ENCODE results near the gene MYO18B. TPM values are rescaled to one million over a fixed set of nuclear protein-coding genes. Genes with fewer than 3 reads are reported as not detected.

The MYO18B gene
- total and polyA plus RNA-seq, 2 of the 4 experiments (the other 2 are of a cell fraction) = under 0.01 TPM; not detected in 1

DNA sequence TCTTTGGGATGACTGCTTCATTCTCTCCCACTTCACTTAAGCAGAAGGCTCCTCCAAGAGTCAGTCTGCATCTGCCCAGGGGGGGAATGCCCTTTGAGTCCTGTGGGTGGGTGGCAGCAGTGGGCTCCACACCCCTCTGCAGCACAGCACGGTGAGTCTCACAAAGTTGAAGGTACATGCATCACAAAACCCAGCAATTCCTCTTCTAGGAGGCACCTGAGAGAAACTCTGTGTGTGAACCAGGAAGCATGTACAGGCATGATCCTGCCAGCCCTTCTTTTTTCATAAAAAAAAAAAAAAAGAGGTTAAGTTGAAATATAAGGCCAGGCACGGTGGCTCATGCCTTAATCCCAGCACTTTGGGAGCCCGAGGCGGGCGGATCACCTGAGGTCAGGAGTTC is 87.2 kb downstream of the MYO18B start:
- H2BK20ac ChIP-seq (ENCODE audit: low read depth, low read length) = no peak overlapping the region
- no peak overlapping the region for H2BK120ac ChIP-seq (ENCODE audit: low read depth, low read length)
- H3K56ac ChIP-seq (ENCODE audit: extremely low read depth, insufficient read depth, low read length) = no peak overlapping the region
- no peak overlapping the region for H3K23ac ChIP-seq (ENCODE audit: low read depth, low read length)
- dilution Hi-C loops (cut with HindIII; ENCODE audit: low sequenced_read_pairs, unreplicated experiment) (no loop called here), intact Hi-C loops (cut with micrococcal nuclease) (no loop called here), in situ Hi-C loops (cut with MboI; ENCODE audit: low sequenced_read_pairs) (no loop called here)
- no peaks in the 10 kb centered on the region for H3K36me3 ChIP-seq (ENCODE audit: control insufficient read depth, insufficient read depth, low read length)
- H3K27me3 ChIP-seq (ENCODE audit: control insufficient read depth, insufficient read depth, low read length) = no peaks in the 10 kb centered on the region
- no peak overlapping the region for H3K9ac ChIP-seq (ENCODE audit: low read depth, low read length)
- H2AK9ac ChIP-seq (replicated peaks; ENCODE audit: low read depth, low read length, poor library complexity) = no peak overlapping the region
- H4K20me1 ChIP-seq (ENCODE audit: insufficient read depth, low read length) = no peaks in the 10 kb centered on the region
- BruUV-seq (replicated peaks) = no TSS peak
- no peaks in the 10 kb centered on the region for H3K79me1 ChIP-seq (ENCODE audit: low read depth in 1 of 2, low read length in 2 of 2)
- CTCF ChIA-PET = no interaction called here
- H3K9me1 ChIP-seq (ENCODE audit: insufficient read depth, low read length) = no peaks in the 10 kb centered on the region
- no peak overlapping the region for H4K91ac ChIP-seq (ENCODE audit: insufficient read depth, low read depth, low read length)
- H3K4me3 ChIP-seq (ENCODE audit: insufficient read depth, low read depth, low read length) = no peak overlapping the region
- no peak overlapping the region for H4K8ac ChIP-seq (ENCODE audit: low read depth in 2 of 2, low read length in 2 of 2)
- H2AFZ ChIP-seq (replicated peaks; ENCODE audit: low read length, poor library complexity) = no peak overlapping the region
- H3K14ac ChIP-seq (replicated peaks; ENCODE audit: low read depth, low read length) = no peak overlapping the region
- ATAC-seq (ENCODE audit: low read depth) (no peak), DNase-seq (no peak)
- TF ChIP-seq RCOR1 (IDR thresholded peaks at IDR 0.05; ENCODE audit: insufficient replicate concordance, low read length) = no peak
- TF ChIP-seq, protein P1, sequence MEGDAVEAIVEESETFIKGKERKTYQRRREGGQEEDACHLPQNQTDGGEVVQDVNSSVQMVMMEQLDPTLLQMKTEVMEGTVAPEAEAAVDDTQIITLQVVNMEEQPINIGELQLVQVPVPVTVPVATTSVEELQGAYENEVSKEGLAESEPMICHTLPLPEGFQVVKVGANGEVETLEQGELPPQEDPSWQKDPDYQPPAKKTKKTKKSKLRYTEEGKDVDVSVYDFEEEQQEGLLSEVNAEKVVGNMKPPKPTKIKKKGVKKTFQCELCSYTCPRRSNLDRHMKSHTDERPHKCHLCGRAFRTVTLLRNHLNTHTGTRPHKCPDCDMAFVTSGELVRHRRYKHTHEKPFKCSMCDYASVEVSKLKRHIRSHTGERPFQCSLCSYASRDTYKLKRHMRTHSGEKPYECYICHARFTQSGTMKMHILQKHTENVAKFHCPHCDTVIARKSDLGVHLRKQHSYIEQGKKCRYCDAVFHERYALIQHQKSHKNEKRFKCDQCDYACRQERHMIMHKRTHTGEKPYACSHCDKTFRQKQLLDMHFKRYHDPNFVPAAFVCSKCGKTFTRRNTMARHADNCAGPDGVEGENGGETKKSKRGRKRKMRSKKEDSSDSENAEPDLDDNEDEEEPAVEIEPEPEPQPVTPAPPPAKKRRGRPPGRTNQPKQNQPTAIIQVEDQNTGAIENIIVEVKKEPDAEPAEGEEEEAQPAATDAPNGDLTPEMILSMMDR (conservative IDR thresholded peaks at IDR 0.05; ENCODE audit: low read depth, low read length) = no peak
- TF ChIP-seq, protein P2, sequence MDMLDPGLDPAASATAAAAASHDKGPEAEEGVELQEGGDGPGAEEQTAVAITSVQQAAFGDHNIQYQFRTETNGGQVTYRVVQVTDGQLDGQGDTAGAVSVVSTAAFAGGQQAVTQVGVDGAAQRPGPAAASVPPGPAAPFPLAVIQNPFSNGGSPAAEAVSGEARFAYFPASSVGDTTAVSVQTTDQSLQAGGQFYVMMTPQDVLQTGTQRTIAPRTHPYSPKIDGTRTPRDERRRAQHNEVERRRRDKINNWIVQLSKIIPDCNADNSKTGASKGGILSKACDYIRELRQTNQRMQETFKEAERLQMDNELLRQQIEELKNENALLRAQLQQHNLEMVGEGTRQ (IDR thresholded peaks at IDR 0.05; ENCODE audit: low read depth, low read length) = no peak
- no peak for TF ChIP-seq BHLHE40 (IDR thresholded peaks at IDR 0.05; ENCODE audit: low read depth, low read length)
- TF ChIP-seq MAZ (IDR thresholded peaks at IDR 0.05; ENCODE audit: borderline replicate concordance, low read depth, low read length) = no peak
- no peak for TF ChIP-seq RAD21 (IDR thresholded peaks at IDR 0.05; ENCODE audit: low read length)
- TF ChIP-seq FOS (IDR thresholded peaks at IDR 0.05; ENCODE audit: low read depth, low read length) = no peak
- no peak overlapping the region for H2BK15ac ChIP-seq (ENCODE audit: low read depth, low read length)
- H3K4me2 ChIP-seq (ENCODE audit: low read depth, low read length) = no peak overlapping the region
- H4K5ac ChIP-seq (ENCODE audit: low read depth, low read length) = no peak overlapping the region
- no peak overlapping the region for H2BK5ac ChIP-seq (ENCODE audit: low read depth, low read length, poor library complexity, severe bottlenecking)
- H3K4me1 ChIP-seq (ENCODE audit: control insufficient read depth, insufficient read depth, low read length) = no peaks in the 10 kb centered on the region
- POLR2A ChIA-PET (ENCODE audit: unreplicated experiment) = no interaction called here
- no peak overlapping the region for H3K18ac ChIP-seq (ENCODE audit: low read depth, low read length)
- WGBS, 2 experiments (ENCODE audit: extremely low coverage in 2 of 2, insufficient read length in 1 of 2) = no CpG with 5 or more reads among the region's 5 CpGs
- H2AK5ac ChIP-seq (ENCODE audit: low read depth, low read length) = no peak overlapping the region
- H3K9me3 ChIP-seq (ENCODE audit: control insufficient read depth, insufficient read depth, low read length) = peaks cover 11% of the 10 kb centered on the region; the same call in 1 of the 2 replicates
- no peak overlapping the region for H3K27ac ChIP-seq (ENCODE audit: insufficient read depth, low read length)
- H3K4ac ChIP-seq (ENCODE audit: low read depth, low read length) = no peak overlapping the region
